CD4-positive, alpha-beta T cell treated with Interleukin-17A for 1 hour (primary cell): Measurements from ENCODE around the gene MTMR10.

Source experiments
- DNase-seq: peaks from one replicate; pipeline ENCODE4 v3.0.0-alpha.2; 2020

MTMR10 gene

GRCh38 chr15:30953731-30954378, 37.6 kb downstream of the MTMR10 start:
- no peak for DNase-seq

GRCh38 chr15:30953183-30953582, 38.2 kb downstream of the MTMR10 start:
- DNase-seq, result no peak

- no peak for DNase-seq
Measured at GRCh38 chr15:30943654-30944335, 47.6 kb downstream of the MTMR10 start.

GRCh38 chr15:30941520-30941919, 49.9 kb downstream of the MTMR10 start:
- no peak for DNase-seq

- no peak for DNase-seq
Measured at GRCh38 chr15:30940359-30940758, 51.1 kb downstream of the MTMR10 start.

- DNase-seq, result no peak
Measured at GRCh38 chr15:30939161-30939560, 52.3 kb downstream of the MTMR10 start.

GRCh38 chr15:30933293-30933692, 58.1 kb downstream of the MTMR10 start:
- DNase-seq, result no peak

GRCh38 chr15:30930422-30930821, 61.0 kb downstream of the MTMR10 start:
- DNase-seq, result no peak

GRCh38 chr15:30929982-30930381, 61.4 kb downstream of the MTMR10 start:
- no peak for DNase-seq

- no peak for DNase-seq
Measured at GRCh38 chr15:30929064-30929669, 62.3 kb downstream of the MTMR10 start.

- DNase-seq, result no peak
Measured at GRCh38 chr15:30928076-30928475, 63.4 kb downstream of the MTMR10 start.

GRCh38 chr15:30927148-30927761, 64.2 kb downstream of the MTMR10 start:
- no peak for DNase-seq

- no peak for DNase-seq
Measured at GRCh38 chr15:30926161-30926560, 65.3 kb downstream of the MTMR10 start.

GRCh38 chr15:30925686-30926085, 65.7 kb downstream of the MTMR10 start:
- no peak for DNase-seq

GRCh38 chr15:30924353-30924752, 67.1 kb downstream of the MTMR10 start:
- no peak for DNase-seq

- DNase-seq, result no peak
Measured at GRCh38 chr15:30923429-30923828, 68.0 kb downstream of the MTMR10 start.

- no peak for DNase-seq
Measured at GRCh38 chr15:30922480-30923311, 68.7 kb downstream of the MTMR10 start.

- DNase-seq, result no peak
Measured at GRCh38 chr15:30921781-30922479, 69.5 kb downstream of the MTMR10 start.

- DNase-seq, result no peak
Measured at GRCh38 chr15:30921106-30921505, 70.3 kb downstream of the MTMR10 start.

- DNase-seq, result no peak
Measured at GRCh38 chr15:30919877-30920550, 71.4 kb downstream of the MTMR10 start.

GRCh38 chr15:30918366-30918765, 73.1 kb downstream of the MTMR10 start:
- DNase-seq, result no peak

GRCh38 chr15:30917675-30918074, 73.8 kb downstream of the MTMR10 start:
- no peak for DNase-seq
